Activated T-cell treated with anti-CD3 and anti-CD28 coated beads for 1 hour (primary cell): ENCODE measurements around the gene MAP3K7.

Source experiments
- DNase-seq: peaks from one replicate; pipeline ENCODE4 v3.0.0-alpha.2; 2020; ENCODE audit warnings: low read depth

Gene MAP3K7

DNA sequence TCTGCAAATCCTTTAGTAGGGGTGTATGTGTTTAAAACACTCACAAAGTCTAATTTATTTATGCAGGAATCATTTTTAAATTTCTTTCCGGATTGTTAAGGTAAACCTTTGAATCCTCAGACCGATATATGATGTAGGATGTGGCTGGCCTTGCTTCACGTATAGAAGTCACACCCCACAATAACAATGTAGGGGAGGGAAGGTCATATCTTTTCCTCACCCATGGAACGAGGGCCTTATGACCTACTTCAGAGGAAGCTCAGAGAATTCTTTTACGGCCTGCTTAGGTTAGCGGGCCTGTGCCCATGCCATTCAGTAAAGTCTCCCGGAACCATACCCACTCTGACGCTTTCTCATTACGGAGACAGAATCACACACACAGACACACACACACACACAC lies 102.9 kb downstream of the MAP3K7 start:
- no peak for DNase-seq

GRCh38 chr6:90483116-90483839 lies 103.6 kb downstream of the MAP3K7 start:
- no peak for DNase-seq

- no peak for DNase-seq
Observed at GRCh38 chr6:90480666-90481065, 106.2 kb downstream of the MAP3K7 start.

DNA sequence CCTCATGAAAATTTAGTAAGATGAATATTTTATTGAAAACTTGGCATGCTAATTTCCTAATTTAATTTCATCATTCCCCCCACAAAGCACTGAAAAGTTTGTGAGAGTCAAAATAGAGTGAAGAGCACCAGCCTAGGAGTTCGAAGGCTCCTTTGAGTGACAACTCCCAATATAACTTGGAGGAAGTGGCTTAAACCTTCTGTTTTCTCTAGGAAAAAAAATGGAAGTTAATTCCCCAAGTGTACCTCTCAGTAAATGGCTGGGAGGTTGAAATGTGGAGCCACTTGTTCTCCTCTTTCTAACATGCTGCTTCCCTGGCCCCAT lies 107.3 kb downstream of the MAP3K7 start:
- DNase-seq, result no peak

DNA sequence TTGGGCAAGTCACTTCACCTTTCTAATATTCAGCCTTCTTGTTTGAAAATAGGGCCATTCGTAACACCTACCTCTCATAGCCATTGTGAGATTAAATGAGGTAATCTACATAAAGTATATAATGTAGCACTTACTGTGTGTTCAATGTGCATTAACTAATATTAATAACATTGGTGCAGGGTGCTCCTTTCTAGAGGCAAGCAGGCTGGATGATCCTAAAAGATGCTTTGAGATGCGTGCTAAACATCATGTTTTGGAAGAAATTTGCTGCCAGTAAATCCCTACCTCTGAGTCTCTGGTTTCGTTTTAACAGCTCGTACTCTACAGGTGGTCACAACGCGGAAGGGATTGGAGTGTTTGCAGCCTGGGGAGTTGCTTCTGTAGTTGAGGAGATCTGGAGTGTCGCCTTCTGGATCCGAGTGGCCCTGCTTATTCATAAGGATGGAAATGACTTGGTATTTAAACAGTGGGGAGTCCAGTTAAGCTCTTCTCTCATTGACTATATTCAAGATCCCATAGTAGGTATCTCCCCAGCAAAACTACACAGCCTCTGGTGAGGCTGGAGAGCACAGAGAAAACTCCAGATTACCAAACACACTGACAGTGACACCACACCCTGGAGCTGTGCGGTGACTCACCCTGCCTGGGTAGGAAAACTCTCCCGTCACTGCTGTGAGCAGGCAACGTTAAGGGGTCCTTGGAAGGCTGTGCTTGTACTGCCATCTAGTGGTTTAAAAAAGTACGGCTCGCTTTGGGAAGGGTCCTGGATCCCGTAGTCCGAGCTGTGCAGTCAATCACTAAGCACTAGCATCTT lies 107.9 kb downstream of the MAP3K7 start:
- DNase-seq, result peak; percentile 69

DNA sequence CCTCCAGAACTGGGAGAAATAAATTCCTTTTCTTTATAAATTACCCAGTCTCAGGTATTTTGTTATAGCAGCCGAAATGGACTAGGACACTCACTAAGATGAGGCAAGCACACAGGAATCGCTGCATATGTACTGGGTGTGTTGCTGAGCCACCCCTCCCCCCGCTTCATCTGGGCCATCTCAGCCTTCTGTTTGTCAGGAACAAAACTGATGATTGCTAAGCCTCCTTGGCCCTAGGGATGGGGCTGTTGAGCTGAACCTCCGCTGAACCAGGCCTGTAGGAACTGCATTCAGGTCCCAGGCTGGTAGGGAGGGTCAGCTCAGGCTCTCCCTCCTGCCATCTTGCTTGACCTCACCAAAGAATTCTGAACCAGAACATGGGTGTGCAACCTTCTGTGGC lies 108.6 kb downstream of the MAP3K7 start:
- no peak for DNase-seq

DNA sequence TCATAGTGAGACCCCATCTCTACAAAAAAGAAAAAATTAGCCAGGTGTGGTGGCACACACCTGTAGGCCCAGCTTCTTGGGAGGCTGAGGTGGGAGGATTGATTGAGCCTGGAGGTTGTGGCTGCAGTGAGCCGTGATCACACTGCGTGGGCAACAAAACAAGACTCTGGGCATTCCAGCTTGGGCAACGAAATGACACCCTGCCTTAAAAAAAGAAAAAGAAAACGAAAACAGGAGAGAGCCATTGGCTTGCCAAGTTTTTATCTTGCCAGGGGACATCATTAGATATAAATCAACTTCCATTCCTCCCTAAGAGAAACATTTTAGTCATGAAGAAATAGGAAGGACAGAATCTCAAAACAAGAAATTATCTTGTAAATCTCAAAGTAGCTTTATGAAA lies 109.5 kb downstream of the MAP3K7 start:
- DNase-seq, result no peak

DNA sequence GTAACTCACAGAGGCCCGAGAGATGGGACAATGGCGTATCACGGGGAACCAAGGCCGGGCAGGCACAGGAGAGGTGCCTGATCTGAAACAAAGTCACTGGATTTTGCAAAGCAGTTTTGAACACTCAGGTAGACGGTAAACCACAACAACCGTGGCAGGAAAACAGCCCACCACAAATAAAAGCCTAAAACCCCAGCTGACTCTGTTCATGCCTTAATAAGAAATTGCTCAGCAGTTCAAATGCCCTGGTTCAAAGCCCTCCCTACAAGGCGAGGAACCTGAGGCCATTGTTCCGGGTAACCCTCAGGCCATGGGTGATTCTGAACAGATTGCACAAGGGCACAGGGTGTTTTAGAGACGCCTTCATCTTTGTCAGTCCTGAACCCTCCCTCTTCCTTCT lies 114.2 kb downstream of the MAP3K7 start:
- DNase-seq, result no peak

GRCh38 chr6:90471263-90471662 lies 115.6 kb downstream of the MAP3K7 start:
- no peak for DNase-seq

DNA sequence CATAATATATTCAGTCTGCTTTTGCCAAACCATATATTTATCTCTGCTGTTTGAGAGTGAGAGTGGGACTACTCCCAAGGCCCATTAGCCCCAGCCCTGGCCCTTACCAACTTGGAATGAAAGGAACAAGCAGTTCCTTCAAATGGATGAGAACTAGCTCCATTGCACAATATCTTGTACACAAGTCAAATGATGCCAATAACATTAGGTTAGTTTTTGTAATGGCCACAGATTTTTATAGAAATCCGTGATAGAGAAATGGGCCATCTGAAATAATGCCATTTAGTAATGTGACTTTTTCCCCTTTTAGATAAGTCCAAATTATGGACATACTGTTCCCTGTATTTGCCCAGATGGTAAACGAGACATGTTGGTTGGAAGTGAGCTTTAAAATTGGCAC lies 117.0 kb downstream of the MAP3K7 start:
- no peak for DNase-seq

- no peak for DNase-seq
Observed at GRCh38 chr6:90468859-90469258, 118.0 kb downstream of the MAP3K7 start.

GRCh38 chr6:90468080-90468479 lies 118.8 kb downstream of the MAP3K7 start:
- no peak for DNase-seq

DNA sequence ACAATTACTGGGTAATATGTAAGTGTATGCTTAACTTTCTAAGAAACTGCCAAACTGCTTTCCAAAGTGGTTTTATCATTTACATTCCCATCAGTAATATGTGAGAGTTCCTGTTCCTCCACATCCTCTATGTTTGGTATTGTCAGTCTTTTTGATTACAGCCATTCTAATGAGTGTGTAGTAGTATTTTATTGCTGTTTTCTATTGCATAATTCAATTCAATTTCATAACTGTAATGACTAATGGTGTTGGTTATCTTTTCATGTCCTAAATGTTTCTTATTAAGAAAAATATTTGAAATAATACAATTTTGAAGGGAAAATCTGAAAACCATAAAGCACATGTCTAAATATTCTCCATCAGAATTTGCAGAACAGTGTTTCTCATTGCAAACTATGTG lies 119.3 kb downstream of the MAP3K7 start:
- no peak for DNase-seq

DNA sequence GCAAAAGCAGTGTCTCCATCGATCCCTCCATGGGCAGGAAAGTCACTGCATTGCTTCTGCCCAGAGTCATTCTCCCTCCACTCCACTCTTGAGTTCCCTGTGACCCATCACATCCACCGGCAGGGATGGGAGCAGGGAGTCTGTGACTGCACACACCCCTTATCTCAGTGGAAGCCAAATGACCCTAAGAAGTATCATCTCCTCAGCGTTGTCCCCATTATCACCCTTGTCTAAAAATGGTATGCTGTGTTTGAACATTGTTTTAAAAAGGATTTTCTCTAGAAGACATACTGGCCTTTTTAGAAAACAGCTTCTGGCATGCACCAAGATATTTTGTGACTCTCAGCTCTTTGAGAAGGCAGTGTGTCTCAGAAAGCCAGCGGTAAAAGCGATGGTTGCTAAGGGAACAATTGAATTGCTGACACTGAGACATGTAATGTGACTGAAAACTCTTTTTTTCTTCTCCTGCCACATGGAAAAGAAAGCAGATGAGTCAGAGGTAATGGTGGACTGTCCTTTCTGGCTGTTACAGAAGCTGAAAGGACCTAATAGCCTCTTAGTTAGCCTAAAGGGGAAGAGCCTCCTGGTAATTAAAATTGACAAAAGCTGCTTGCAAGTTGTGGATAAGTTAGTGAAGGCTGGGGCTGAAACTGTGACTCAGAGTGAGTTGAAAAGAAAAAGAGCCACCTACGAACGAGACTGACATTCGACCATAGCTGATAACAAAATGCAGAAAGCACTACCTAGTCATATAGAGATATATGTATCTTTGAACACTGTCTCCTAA lies 120.5 kb downstream of the MAP3K7 start:
- DNase-seq, result no peak

GRCh38 chr6:90465686-90466085 lies 121.2 kb downstream of the MAP3K7 start:
- DNase-seq, result no peak

DNA sequence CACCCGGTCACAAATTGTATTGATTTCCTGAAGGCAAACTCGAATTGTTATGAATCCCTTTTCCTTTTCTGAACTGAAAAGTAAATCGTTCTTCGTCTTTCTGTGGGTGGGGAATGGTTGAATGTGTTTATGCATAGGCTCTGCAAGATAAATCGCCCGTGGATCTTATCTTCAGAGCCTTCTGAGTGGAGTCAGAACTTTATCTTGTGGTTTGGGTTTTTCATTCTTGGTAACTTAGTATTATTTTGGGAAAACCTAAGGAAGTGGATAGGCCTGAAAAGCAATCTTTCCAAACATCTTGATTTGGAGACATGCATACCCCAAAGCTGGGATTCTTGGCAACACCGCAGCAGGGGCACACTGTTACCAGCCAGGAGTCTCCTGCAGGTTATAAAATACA lies 122.4 kb downstream of the MAP3K7 start:
- no peak for DNase-seq

GRCh38 chr6:90463874-90464273 lies 123.0 kb downstream of the MAP3K7 start:
- DNase-seq, result no peak
